Measurements from ENCODE around the gene NTM.

- no peak for TF ChIP-seq CTCF (conservative IDR thresholded peaks at IDR 0.05; ENCODE audit: low read length)
- no peak for TF ChIP-seq EZH2phosphoT487 (IDR thresholded peaks at IDR 0.05; ENCODE audit: borderline replicate concordance)
Measured at GRCh38 chr11:132042296-132042695, 671.9 kb downstream of the NTM start.

Data from Loucy (cell line).